GM19324 (cell line): ENCODE results near the gene CALU.

Source experiments
- ATAC-seq: cut with Tn5 transposase; IDR thresholded peaks from one replicate; pipeline ENCODE4 v1.9.1; 2021; ENCODE audit warnings: mild to moderate bottlenecking, moderate library complexity; ENCODE audit not compliant: unreplicated experiment, low FRiP score

The CALU gene

GRCh38 chr7:128744366-128744905, 5.3 kb downstream of the CALU start:
- ATAC-seq, result no peak

GRCh38 chr7:128745706-128746105, 6.5 kb downstream of the CALU start:
- no peak for ATAC-seq

DNA sequence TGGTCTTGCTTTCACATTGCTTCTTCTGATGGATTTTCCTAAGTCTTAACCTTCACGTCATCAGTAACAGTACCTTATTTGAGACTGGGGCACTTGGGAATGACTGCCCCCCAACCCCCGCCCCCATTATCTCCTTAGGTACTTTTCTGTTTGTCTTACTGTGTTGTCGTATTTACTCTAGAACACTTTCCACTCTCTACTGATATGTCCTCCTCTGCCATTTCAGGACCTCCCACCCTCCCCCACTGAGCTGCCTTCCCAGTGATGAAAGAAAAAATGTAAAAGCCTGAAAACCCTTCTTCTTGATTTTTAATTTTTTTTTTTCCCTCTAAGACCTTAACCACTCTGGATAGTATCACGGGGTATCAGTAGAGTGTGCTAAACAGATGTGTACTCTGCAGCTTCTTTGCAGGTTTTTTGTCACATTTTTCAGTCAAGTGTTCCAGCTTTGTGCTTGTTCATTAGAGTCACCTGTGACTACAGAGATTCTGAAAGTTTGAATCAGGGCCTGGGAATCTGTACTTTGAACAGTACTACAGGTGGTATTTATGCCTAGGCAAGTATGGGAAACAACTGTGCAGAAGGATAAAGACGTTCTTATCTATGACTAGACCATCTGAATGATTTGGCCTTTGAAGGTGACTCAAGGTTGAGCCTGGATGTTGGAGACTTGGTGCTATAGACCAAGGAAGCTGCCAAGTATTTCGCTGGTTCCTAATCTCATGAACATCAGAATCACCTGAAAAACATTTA, 8.3 kb downstream of the CALU start:
- no peak for ATAC-seq

- ATAC-seq, result no peak
Measured at GRCh38 chr7:128752251-128752650, 13.1 kb downstream of the CALU start.

- ATAC-seq, result no peak
Measured at GRCh38 chr7:128755075-128755818, 16.1 kb downstream of the CALU start.

DNA sequence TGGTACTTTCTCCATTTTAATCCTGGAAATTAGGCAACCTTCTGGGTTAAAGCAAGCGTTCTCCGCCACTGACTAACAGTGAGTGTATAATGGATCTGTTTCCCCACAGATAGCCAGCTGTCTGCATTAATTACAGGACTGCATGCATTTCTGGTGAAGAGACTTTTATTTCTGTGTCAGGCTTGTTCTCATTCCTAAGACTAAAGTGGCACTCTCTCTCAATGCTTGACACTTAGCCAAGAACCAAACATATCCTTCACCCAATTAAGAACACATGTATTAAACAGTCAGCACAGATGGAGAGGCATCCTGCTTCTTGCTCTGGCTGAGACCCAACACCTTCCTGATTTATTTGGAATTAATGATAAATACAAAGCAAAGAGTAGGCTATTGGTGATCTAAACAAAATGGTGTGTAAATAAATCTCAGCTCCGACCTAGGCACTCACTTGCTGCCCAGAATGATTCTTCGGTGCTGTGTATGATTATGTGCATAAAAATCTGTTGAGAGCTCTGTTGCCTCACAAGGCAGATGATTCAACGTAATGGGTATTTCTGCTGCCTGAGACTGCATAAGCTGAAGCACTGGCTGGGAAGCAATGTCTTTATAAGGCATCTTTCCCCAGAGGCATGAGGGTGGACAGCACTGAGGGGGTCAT, 16.8 kb downstream of the CALU start:
- ATAC-seq, result no peak

DNA sequence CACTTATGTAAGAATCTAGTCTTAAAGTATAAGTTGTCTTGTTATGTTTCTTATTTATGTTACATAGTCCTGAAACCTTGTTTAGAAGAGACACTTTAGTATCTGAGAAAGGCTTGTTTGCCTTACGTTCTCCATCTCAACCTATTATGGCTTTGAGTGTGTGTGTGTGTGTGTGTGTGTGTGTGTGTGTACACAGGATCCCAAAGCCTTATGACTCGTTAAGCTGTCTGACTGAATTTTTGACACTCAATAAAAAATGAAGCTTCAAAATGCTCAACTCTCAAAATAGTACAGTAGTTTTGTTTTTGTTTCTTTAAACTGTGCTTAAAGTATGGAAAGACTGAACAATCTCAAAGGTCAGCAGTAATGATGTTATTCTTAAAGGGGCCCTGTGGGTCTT, 18.0 kb downstream of the CALU start:
- no peak for ATAC-seq

- no peak for ATAC-seq
Measured at GRCh38 chr7:128758553-128758952, 19.4 kb downstream of the CALU start.

GRCh38 chr7:128759242-128759641, 20.1 kb downstream of the CALU start:
- ATAC-seq, result no peak

- ATAC-seq, result no peak
Measured at GRCh38 chr7:128763541-128763940, 24.4 kb downstream of the CALU start.

- no peak for ATAC-seq
Measured at GRCh38 chr7:128767475-128768110, 28.4 kb downstream of the CALU start.

- no peak for ATAC-seq
Measured at GRCh38 chr7:128770233-128770632, 31.1 kb downstream of the CALU start.

- ATAC-seq, result no peak
Measured at GRCh38 chr7:128773604-128774003, 34.4 kb downstream of the CALU start.

- no peak for ATAC-seq
Measured at GRCh38 chr7:128774029-128774689, 35.0 kb downstream of the CALU start.

DNA sequence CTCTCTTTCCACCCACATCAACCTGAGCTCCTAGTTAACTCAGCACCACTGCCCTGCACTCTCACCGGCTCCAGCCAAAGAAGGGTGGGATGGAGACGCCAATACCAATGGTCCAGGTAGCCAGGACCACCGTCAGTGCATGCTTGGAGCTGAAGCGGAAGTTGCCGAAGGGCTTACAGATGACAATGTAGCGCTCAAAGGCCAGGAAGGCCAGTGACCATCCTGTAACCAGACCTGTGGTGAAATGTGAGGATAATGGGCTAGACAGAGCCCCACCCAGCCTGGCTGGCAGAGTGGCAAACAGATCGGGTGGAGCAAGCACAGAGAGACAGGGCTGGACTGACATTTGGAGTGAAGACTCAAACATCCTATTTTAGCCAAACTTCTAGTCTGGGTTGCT, 35.8 kb downstream of the CALU start:
- no peak for ATAC-seq

DNA sequence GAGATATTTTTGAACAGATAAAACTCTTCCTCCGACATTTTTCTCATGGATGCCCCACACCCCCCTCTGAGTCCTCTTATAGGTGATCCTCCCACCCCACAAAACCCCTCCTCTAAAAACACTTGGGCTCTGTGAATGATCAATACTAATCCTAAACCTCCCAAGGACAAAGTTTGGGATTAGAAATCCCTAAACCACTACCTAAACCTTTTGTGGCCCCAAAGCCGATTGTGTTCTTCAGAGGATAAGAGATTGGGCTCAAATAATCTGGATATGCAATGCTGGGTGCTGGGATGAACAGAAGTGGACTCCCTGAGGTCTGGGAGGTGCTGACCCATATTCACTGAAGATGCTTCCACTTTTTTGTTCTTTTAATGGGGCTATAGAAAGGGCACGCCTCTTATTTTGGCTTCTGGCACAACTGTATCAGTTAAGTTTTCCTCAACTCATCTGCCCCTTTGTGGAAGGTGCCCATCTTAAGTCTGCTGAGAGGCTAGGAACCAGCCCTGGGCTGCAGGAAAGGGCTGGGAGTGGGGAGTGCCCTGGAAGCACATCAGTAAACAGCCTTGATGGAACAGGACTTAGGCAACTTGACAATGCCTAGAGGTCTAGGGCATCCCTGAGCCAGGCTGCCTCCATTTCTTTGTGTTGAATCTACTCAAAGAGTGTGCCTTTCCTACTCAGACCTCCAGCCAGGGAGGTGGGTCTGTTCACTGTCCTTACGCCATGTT, 36.8 kb downstream of the CALU start, which contains the start of gene OPN1SW:
Gene OPN1SW, minus strand, starts transcription at position 51 of the 731 bp plus-strand sequence. Its CDS starts 13 bp downstream, at position 38.
- ATAC-seq, result no peak

GRCh38 chr7:128777156-128778123, 38.3 kb downstream of the CALU start:
- no peak for ATAC-seq

DNA sequence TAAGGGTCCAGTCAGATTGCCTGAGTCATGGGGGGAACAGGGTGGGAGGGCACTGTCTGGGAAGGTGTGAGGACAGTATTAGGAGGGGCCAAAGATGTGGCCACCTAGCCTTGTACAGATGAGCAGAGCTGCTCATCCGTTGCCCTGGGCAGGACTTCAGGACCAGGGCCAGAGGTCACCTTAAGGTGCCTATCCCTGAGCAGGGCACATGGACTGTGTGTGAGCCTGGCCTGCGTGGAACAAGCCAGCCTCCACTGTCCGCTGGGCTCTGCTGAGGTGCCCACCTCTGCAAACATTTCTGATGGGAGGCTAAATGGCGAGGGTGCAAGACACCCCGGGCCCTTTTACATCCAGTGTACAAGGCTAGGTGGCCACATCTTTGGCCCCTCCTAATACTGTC, 39.8 kb downstream of the CALU start:
- ATAC-seq, result no peak
